GM18951 (cell line): ENCODE data around the gene ANXA2.
"Not testable (repeated sequence)": the region's sequence is repeated elsewhere in the genome, so short reads cannot be mapped to it uniquely, and the experiment has no call there.

ENCODE experiments used
- POLR2A ChIP-seq: IDR thresholded peaks from 4 replicates; pipeline ENCODE4 v1.6.1; 2011; ENCODE audit warnings: mild to moderate bottlenecking; ENCODE audit not compliant: insufficient read length, insufficient read depth; ENCODE audit errors: extremely low read depth
- in situ Hi-C: fragments of 300-500 bp; cut with MboI; formaldehyde crosslinking; loops from one replicate; pipeline ENCODE4 v1.12.0; 2022; ENCODE audit warnings: low sequenced_read_pairs, mixed read lengths, inconsistent platforms; ENCODE audit not compliant: unreplicated experiment

ANXA2 gene

DNA sequence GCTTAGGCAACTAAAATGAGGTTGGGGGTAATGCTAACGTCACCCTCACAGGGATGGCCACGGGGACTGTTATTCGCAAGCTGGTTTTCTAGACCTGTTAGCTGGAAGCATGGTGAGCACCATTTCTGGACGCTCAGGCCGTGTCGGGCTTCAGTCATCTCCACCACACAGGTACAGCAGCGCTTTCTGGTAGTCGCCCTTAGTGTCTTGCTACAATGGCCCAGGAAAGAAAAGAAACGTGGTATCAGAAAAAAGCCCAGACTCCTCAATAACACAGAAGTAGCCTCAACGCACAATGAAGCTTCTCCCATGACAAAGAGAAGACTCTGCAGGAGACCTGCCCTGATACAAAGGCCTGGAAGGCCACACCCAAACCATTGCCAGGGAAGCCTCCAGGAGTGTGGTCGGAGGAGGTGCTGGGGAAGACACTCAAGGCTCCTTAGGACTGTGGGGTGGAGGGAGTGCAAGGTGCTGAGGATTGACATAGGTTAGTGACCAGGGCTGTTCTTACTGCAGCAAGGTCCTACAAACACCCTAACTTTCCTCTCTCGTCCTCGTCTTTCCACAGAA is 50.2 kb downstream of the ANXA2 start:
- no peak for TF ChIP-seq POLR2A
- in situ Hi-C loops: no loop called here

DNA sequence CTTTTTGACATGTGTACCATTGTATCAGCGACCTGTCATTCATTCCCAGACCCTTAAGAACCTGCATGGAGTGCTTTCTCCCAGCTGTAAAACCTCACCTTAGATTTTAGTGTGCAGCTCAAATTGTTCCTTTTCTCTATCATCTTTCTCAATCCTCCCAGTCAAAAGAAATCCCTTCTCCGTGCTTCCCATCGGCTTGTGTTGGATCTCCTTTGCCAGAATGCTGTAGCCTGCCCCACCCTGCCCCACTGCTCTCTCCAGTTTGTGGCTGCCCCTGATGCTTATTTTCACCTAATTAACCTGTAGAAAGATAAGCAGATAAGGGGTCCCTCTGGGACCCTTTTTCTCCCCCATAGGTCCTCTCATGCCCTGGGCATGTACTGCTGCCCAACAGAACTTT is 51.1 kb downstream of the ANXA2 start:
- in situ Hi-C loops: no loop called here

DNA sequence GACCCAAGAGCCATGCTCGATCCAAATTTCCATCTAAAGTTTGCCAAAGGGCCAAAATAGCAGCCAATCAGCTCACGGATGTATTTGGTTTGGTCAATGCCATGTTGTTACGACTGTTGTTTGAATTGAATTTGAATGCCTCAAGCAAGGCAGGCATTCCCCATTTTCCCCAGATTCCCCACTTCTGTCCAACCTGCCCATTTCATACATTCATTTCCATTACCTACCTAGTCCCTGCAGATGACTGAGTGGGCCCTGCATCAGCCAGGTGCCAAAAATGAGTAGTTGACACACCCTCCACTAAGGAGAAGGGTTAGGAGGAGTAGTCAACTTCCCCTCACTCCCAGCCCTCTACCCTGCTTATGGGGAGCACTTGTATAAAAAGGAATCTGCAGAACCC is 51.7 kb downstream of the ANXA2 start:
- in situ Hi-C loops: no loop called here
- no peak for TF ChIP-seq POLR2A

More for the DNA sequence above, 51.1 kb downstream of the ANXA2 start:
- no peak for TF ChIP-seq POLR2A

DNA sequence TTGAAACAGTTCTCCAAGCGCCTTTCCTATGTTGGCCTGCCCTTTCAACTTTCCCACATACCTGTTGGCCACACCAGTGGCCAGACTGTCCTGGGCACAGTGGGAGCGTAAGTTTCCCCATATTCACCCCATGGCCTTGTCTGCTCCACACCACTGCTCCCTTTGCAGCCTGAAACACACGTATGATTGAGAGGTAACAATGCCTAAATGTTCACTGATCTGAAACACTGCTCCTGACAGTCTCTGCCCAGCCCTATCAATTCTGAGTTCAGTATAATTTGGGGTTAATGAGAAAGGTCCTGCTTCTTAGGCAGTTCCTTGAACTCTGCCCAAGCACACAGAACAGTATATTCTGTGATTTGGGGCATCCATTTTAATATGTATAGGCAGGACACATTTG is 52.2 kb downstream of the ANXA2 start:
- in situ Hi-C loops: no loop called here
- no peak for TF ChIP-seq POLR2A

DNA sequence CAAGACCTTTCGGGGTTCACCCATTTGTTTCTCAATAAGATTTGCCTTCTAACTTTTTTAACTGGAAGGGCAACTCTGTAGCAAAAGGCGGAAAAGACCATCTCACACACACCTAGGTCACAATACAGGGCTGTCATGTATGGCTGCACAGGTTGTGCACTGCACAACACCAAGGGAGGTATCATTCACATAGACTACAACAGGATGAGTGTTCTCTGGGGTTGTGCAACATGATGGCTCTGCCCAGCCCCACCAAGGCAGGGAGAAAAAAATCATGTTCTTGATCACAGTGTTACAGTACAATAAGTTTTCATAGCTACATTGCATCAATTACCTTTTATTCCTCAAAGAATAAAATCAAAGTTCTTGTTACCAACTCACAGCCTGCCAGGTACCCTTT is 52.8 kb downstream of the ANXA2 start:
- TF ChIP-seq POLR2A: no peak
- in situ Hi-C loops: no loop called here

DNA sequence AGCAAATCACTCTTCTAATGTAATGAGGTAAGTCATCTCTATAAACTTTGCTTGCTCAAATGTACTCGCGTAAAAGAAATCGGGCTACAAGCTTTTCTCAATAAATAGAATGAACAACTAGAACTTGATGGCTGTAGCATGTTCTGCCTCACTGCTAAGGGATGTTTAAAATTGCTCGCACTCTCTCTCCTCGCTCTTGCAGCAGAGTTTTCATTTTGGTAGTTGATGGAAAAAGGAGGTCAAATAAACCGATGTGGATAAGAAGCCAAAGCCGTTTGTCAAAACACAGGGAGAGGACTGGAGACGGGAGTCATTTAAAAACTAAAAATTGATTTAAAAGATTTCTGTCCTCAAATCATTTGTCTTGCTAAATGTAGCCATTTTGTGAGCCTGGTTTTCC is 53.3 kb downstream of the ANXA2 start:
- no peak for TF ChIP-seq POLR2A
- in situ Hi-C loops: no loop called here

DNA sequence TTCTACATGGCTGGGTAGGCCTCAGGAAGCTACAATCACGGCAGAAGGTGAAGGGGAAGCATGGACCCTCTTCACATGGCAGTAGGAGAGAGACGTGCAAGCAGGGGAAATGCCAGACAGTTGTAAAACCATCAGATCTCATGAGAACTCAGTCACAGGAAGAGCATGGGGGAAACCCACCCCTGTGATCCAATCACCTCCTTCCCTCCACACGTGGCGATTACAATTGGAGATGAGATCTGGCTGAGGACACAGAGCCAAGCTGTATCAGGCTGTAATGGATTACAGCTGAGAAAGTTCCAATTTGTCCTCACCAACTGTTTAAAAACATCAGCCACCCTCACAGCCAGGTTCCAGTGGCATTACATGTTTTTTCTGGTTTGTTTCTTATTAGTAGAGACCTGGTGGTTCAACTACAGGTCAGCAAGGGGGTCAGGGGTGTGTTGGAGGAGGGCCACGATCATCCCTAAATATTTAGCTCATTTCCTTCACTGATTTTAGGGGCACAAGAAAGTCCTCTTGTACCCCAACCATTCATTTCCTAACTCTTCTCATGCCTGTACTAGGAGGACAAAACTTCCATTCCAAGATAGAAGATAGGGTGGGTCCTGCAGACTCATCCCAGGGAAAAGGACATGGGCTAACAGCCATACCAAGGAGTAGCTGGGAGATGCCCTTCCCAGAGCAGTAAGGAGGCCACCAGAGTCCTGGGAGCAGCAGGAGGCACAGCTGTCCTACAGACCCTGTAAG is 54.4 kb downstream of the ANXA2 start:
- no peak for TF ChIP-seq POLR2A
- in situ Hi-C loops: no loop called here

DNA sequence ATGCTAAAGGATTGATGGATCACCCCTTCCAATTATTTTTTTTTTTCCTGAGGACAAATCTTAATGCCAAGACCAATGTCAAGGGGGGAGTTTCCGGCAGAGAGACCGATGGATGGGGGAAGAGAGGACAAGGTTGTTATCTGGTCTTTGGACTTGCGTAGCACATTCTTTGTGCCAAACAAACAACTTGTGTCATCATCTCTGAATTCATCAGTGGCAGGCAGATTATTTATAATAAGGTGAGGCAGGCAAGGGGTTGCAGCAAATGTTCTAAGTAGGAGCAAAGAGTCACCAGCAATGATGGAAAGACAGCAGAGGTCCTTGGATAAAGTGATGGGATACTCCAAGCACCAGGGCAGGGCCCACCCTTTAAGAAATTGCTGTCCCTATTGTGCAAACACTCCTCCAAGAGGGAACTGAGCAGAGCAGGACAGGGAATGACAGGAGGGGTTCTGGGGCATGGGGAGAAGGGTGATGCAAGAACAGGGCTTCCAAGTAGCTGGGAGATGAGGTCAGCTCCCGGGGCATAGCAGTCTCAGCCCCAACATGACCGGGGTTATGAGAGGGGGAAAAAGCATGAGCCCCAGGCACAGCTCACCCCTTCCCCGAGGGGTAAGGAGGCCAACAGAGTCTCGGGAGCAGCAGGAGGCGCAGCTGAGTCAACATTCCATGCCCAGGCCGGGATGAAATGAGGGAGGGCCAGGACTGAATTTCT is 57.4 kb downstream of the ANXA2 start:
- in situ Hi-C loops: no loop called here

DNA sequence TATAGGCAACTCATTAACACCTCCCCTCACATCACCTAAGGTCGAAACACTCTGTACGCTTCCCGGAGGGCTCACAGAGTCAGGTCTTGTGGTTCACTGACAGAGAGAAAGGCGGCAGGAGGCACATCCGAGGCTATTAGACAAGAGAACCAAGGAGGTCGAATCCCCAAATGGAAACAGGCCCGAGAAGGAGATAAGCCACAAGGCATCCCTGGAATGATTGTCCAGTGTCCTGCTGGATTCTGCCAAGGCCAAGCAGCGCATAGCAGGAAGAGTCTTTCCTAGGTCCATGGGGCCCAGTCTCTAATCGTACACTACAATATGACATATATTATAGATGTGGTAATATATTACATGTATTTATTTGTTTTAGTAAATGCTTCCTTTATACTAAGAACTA is 58.5 kb downstream of the ANXA2 start:
- TF ChIP-seq POLR2A: no peak
- in situ Hi-C loops: no loop called here

More for the DNA sequence above, 57.4 kb downstream of the ANXA2 start:
- no peak for TF ChIP-seq POLR2A

DNA sequence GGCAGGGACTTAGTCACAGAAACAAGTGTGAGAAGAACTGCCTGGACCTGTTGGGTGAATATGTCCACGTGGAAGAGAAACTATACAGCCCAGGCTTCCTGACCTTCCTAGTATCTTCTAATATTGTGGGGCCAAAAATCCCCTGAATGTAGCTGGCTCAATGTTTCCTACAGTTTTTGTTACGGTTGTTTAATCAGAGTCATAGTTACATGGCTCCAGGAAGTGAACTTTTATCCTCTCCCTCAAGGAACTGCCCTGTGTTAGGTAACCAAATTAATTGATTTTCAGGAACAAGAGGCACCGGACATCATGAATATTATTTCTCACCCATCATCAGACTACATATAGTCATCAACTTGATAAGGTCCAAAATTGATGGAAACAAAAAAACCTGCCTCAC is 59.0 kb downstream of the ANXA2 start:
- in situ Hi-C loops: no loop called here
- no peak for TF ChIP-seq POLR2A

DNA sequence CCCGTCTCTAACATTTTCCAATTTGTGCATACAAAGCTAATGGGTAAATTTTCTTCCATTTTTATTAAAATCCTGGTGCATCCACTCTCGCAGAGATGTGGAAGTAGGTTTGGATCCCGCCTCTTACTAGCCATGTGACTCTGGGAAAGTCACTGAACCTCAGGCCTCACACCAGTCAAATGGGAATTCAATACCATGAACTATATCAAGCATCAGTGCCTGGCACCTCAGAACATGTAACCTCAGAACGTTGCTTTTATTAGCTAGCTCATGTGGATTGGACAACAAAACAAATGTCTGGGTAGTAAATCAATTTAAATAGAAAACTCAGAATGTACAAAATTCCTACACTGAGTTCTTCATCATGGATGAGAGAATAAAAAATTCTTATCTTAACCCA is 60.7 kb downstream of the ANXA2 start:
- in situ Hi-C loops: no loop called here
- no peak for TF ChIP-seq POLR2A

DNA sequence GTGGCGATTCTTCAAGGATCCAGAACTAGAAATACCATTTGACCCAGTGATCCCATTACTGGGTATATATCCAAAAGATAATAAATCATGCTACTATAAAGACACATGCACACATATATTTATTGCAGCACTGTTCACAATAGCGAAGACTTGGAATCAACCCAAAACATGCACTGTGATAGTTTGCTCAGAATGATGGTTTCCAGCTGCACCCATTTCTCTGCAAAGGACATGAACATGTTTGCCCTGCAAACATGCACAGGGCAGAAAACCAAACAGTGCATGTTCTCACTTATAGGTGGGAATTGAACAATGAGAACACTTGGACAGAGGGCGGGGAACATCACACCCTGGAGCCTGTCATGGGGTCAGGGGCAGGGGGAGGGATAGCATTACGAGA is 62.5 kb downstream of the ANXA2 start:
- in situ Hi-C loops: not testable (repeated sequence)

DNA sequence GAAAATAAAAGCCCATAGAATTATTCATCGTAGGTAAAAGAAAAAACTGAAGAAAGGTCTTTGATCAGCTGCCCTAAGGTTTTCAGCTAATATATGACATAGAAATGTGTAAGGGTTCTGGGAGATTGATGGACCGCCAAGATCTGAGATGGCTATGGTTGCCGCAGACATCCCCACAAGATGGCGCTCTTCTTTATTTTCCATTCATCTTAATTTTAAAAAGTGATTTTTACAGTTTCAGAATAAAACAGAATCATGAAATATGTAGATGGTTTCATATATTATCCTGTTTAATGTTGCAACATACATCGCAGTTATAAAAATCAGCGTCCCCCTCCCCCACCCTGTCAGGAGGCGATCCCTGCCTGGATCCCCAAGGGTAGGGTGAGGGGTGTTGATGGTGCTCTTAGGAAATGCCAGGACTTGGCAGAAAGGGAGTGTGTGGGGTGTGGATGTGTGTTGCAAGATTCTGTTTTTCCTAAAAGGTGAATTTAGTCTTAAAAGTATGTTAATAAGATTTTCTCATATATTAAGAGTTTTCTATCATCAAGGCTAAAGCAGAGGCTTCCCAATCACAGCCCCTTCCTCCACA is 68.8 kb downstream of the ANXA2 start:
- TF ChIP-seq POLR2A: no peak
- in situ Hi-C loops: no loop called here
